Measurements from ENCODE around the gene ERBB4.

ERBB4 gene

GRCh38 chr2:211457325-211457724 is 1081.3 kb downstream of the ERBB4 start:
- DNase-seq (ENCODE audit: low read depth), result no peak
- no peak for TF ChIP-seq CTCF (conservative IDR thresholded peaks at IDR 0.05; ENCODE audit: low read length)
- no peak overlapping the region for H3K4me3 ChIP-seq (ENCODE audit: low read length)

GRCh38 chr2:211455216-211455841 is 1083.3 kb downstream of the ERBB4 start:
- peak; percentile 99 for TF ChIP-seq CTCF (conservative IDR thresholded peaks at IDR 0.05; ENCODE audit: low read length)
- H3K4me3 ChIP-seq (ENCODE audit: low read length), result no peak overlapping the region
- peak; percentile 28 for DNase-seq (ENCODE audit: low read depth)

GRCh38 chr2:211454679-211455078 is 1083.9 kb downstream of the ERBB4 start:
- no peak overlapping the region for H3K4me3 ChIP-seq (ENCODE audit: low read length)
- DNase-seq (ENCODE audit: low read depth), result no peak
- no peak for TF ChIP-seq CTCF (conservative IDR thresholded peaks at IDR 0.05; ENCODE audit: low read length)

- no peak for TF ChIP-seq CTCF (conservative IDR thresholded peaks at IDR 0.05; ENCODE audit: low read length)
- no peak for DNase-seq (ENCODE audit: low read depth)
- H3K4me3 ChIP-seq (ENCODE audit: low read length), result no peak overlapping the region
These were observed 1085.2 kb downstream of the ERBB4 start for GRCh38 chr2:211453311-211453887.

GRCh38 chr2:211451642-211452041 is 1087.0 kb downstream of the ERBB4 start:
- no peak overlapping the region for H3K4me3 ChIP-seq (ENCODE audit: low read length)
- no peak for DNase-seq (ENCODE audit: low read depth)
- no peak for TF ChIP-seq CTCF (conservative IDR thresholded peaks at IDR 0.05; ENCODE audit: low read length)

- no peak overlapping the region for H3K4me3 ChIP-seq (ENCODE audit: low read length)
- no peak for TF ChIP-seq CTCF (conservative IDR thresholded peaks at IDR 0.05; ENCODE audit: low read length)
These were observed 1088.8 kb downstream of the ERBB4 start for GRCh38 chr2:211449819-211450218.

GRCh38 chr2:211447548-211447947 is 1091.1 kb downstream of the ERBB4 start:
- no peak for DNase-seq (ENCODE audit: low read depth)
- no peak for TF ChIP-seq CTCF (conservative IDR thresholded peaks at IDR 0.05; ENCODE audit: low read length)
- no peak overlapping the region for H3K4me3 ChIP-seq (ENCODE audit: low read length)

More at GRCh38 chr2:211449819-211450218, 1088.8 kb downstream of the ERBB4 start:
- no peak for DNase-seq (ENCODE audit: low read depth)
